Esophagus (tissue), 2 donors: ENCODE measurements around the gene RAI1. TPM values are rescaled to one million over a fixed set of nuclear protein-coding genes. Genes with fewer than 3 reads are reported as not detected.
"Not testable (repeated sequence)": the region's sequence is repeated elsewhere in the genome, so short reads cannot be mapped to it uniquely, and the experiment has no call there.

ENCODE experiments used
- H3K27ac ChIP-seq, 2 donors: one replicate each; pipeline ENCODE4 v1.5.1; 2013; ENCODE audit warnings: low read depth in 2 of 2, mild to moderate bottlenecking in 2 of 2, inconsistent platforms in 1 of 2, low read length in 1 of 2, moderate library complexity in 1 of 2
- H3K27me3 ChIP-seq, 2 donors: one replicate each; pipeline ENCODE4 v1.6.1; 2013; ENCODE audit warnings: low read length in 2 of 2, control low read depth in 1 of 2, mild to moderate bottlenecking in 1 of 2; ENCODE audit not compliant: insufficient read depth in 2 of 2, control insufficient read depth in 1 of 2
- H3K36me3 ChIP-seq, 2 donors: one replicate each; pipeline ENCODE4 v1.6.1; 2013; ENCODE audit warnings: low read length in 1 of 2; ENCODE audit not compliant: control insufficient read depth in 2 of 2, insufficient read depth in 2 of 2
- H3K4me1 ChIP-seq, 2 donors: one replicate each; pipeline ENCODE4 v1.6.1; 2013; ENCODE audit warnings: low read length in 1 of 2; ENCODE audit not compliant: control insufficient read depth in 2 of 2, insufficient read depth in 2 of 2
- H3K4me3 ChIP-seq, 2 donors: one replicate each; pipeline ENCODE4 v1.5.1; 2013; ENCODE audit warnings: low read length in 2 of 2, mild to moderate bottlenecking in 2 of 2, low read depth in 1 of 2, moderate library complexity in 1 of 2
- H3K9me3 ChIP-seq, 2 donors: one replicate each; pipeline ENCODE4 v1.6.1; 2013; ENCODE audit warnings: mild to moderate bottlenecking in 2 of 2, low read depth in 1 of 2, low read length in 1 of 2, moderate library complexity in 1 of 2; ENCODE audit not compliant: control insufficient read depth in 2 of 2, insufficient read depth in 1 of 2
- WGBS, 2 donors: extraction: QIAGEN DNeasy Blood & Tissue Kit; methylation state at CpG; one replicate each; pipeline ENCODE4 v1.1.7; 2013; 5-methylcytosine and 5-hydroxymethylcytosine counted together
- polyA plus RNA-seq, 2 donors: library from polyadenylated mRNA; stranded (reverse); fragments of 200-250 nt; gene quantifications; one replicate each; pipeline ENCODE4 v1.2.3, GENCODE V29; 2013
- donor health status: healthy with polysubstance abuse.
- donor health status: Bipolar disorder and iron deficiency.

Gene RAI1
- polyA plus RNA-seq, 2 donors = 10.7 to 14.4 TPM

- Histone ChIP-seq H3K27me3 (no peaks in the 10 kb centered on the region), H3K4me1 (peaks cover 2 to 3% of the 10 kb centered on the region in 2 donors), H3K27ac (no peak overlapping the region), H3K4me3 (no peak overlapping the region), H3K36me3 (peaks cover 3 to 50% of the 10 kb centered on the region in 2 donors), H3K9me3 (no peaks in the 10 kb centered on the region)
- WGBS, 2 donors = 85 to 86% methylated on average over 12 of the region's 12 CpGs
Measured at GRCh38 chr17:17800504-17801021, 119.3 kb downstream of the RAI1 start.

GRCh38 chr17:17801800-17802481 lies 120.7 kb downstream of the RAI1 start:
- no peak overlapping the region for H3K27ac ChIP-seq
- 90% methylated on average over 13 of the region's 13 CpGs for WGBS, 2 donors
- peaks cover under 1 to 42% of the 10 kb centered on the region in 2 donors for H3K36me3 ChIP-seq
- H3K9me3 ChIP-seq = no peaks in the 10 kb centered on the region
- peaks cover 3% of the 10 kb centered on the region in 2 donors for H3K4me1 ChIP-seq
- no peaks in the 10 kb centered on the region for H3K27me3 ChIP-seq
- H3K4me3 ChIP-seq = no peak overlapping the region

- H3K4me1 ChIP-seq = peaks cover 3 to 13% of the 10 kb centered on the region in 2 donors
Measured at GRCh38 chr17:17804007-17804406, 122.7 kb downstream of the RAI1 start.

GRCh38 chr17:17805575-17805974 lies 124.3 kb downstream of the RAI1 start:
- 56 to 65% methylated on average over 9 of the region's 9 CpGs for WGBS, 2 donors
- H3K36me3 ChIP-seq = peaks cover 0 to 16% of the 10 kb centered on the region in 2 donors
- H3K4me1 ChIP-seq = peaks cover 0 to 16% of the 10 kb centered on the region in 2 donors
- H3K4me3 ChIP-seq = no peak overlapping the region
- H3K9me3 ChIP-seq = no peaks in the 10 kb centered on the region
- no peak overlapping the region for H3K27ac ChIP-seq
- no peaks in the 10 kb centered on the region for H3K27me3 ChIP-seq

More at GRCh38 chr17:17804007-17804406, 122.7 kb downstream of the RAI1 start:
- Histone ChIP-seq H3K4me3 (no peak overlapping the region), H3K27ac (no peak overlapping the region), H3K9me3 (no peaks in the 10 kb centered on the region), H3K36me3 (peaks cover 0 to 25% of the 10 kb centered on the region in 2 donors), H3K27me3 (no peaks in the 10 kb centered on the region)
- 86 to 89% methylated on average over 3 of the region's 3 CpGs for WGBS, 2 donors

- WGBS, 2 donors = 86 to 89% methylated on average over 4 of the region's 4 CpGs
- Histone ChIP-seq H3K9me3 (no peaks in the 10 kb centered on the region), H3K36me3 (peaks cover 0 to 15% of the 10 kb centered on the region in 2 donors), H3K4me3 (no peak overlapping the region), H3K4me1 (peaks cover 0 to 16% of the 10 kb centered on the region in 2 donors), H3K27ac (no peak overlapping the region), H3K27me3 (no peaks in the 10 kb centered on the region)
Measured at GRCh38 chr17:17806035-17806434, 124.8 kb downstream of the RAI1 start.

- peaks cover 0 to 18% of the 10 kb centered on the region in 2 donors for H3K36me3 ChIP-seq
- no peak overlapping the region for H3K4me3 ChIP-seq
- no peaks in the 10 kb centered on the region for H3K27me3 ChIP-seq
- H3K9me3 ChIP-seq = no peaks in the 10 kb centered on the region
- H3K4me1 ChIP-seq = peaks cover 0 to 17% of the 10 kb centered on the region in 2 donors
- no peak overlapping the region for H3K27ac ChIP-seq
- 79 to 80% methylated on average over 17 of the region's 17 CpGs for WGBS, 2 donors
Measured at GRCh38 chr17:17806611-17807274, 125.5 kb downstream of the RAI1 start.

GRCh38 chr17:17807440-17807839 lies 126.2 kb downstream of the RAI1 start:
- peaks cover 0 to 19% of the 10 kb centered on the region in 2 donors for H3K36me3 ChIP-seq
- peaks cover under 1 to 22% of the 10 kb centered on the region in 2 donors for H3K4me1 ChIP-seq
- 67 to 68% methylated on average over 5 of the region's 5 CpGs for WGBS, 2 donors
- H3K27ac ChIP-seq = peak overlapping the region in 1 of 2 donors; percentile 5
- H3K9me3 ChIP-seq = no peaks in the 10 kb centered on the region
- H3K4me3 ChIP-seq = no peak overlapping the region
- H3K27me3 ChIP-seq = no peaks in the 10 kb centered on the region

- not testable (repeated sequence) for H3K9me3 ChIP-seq, H3K4me3 ChIP-seq, H3K27me3 ChIP-seq
- H3K27ac ChIP-seq = peak overlapping the region in 1 of 2 donors; percentile 46
- H3K4me1 ChIP-seq = peaks cover 4 to 25% of the 10 kb centered on the region in 2 donors
- peaks cover 0 to 26% of the 10 kb centered on the region in 2 donors for H3K36me3 ChIP-seq
- WGBS, 2 donors = 96 to 98% methylated on average over 5 of the region's 5 CpGs
Measured at GRCh38 chr17:17808200-17808599, 126.9 kb downstream of the RAI1 start.

GRCh38 chr17:17808706-17809432 lies 127.6 kb downstream of the RAI1 start:
- H3K36me3 ChIP-seq = peaks cover 0 to 30% of the 10 kb centered on the region in 2 donors
- no peaks in the 10 kb centered on the region for H3K27me3 ChIP-seq
- 35 to 52% methylated on average over 15 of the region's 15 CpGs for WGBS, 2 donors
- peak overlapping the region in 1 of 2 donors; percentile 46 for H3K27ac ChIP-seq
- H3K4me1 ChIP-seq = peaks cover 4 to 25% of the 10 kb centered on the region in 2 donors
- no peak overlapping the region for H3K4me3 ChIP-seq
- no peaks in the 10 kb centered on the region for H3K9me3 ChIP-seq
